ENCODE results near the gene SAPCD1. TPM values are rescaled to one million over a fixed set of nuclear protein-coding genes. Genes with fewer than 3 reads are reported as not detected.
A peak's percentile ranks its signal among the peaks of the same experiment; 100 is the strongest.

Gene SAPCD1
- total RNA-seq, 1 experiment from 2014 or later: 18.2 TPM

DNA sequence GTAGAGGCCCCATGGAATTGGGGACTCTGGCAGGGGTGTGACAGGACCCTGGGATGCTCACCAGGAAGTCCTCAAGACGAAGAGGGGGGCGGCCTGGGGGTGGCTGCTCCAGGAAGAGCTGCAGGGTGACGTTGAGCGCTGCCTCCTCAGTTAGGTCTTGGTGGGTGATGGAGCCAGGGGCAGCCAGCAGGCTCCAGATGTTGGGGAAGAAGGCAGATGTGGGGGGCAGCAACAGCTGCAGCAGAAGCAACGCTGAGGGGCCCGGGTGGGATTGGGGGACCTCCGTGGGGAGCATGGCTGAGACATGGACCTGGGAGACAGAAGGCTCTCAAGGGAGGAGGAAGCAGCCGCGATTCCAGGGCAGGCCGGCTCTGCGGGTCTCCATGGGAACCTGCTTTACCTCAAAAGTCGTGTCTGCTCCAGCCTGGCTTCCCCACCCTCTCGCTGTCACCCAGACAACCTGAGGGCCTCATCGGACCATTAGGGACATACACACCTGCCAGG is 14.1 kb downstream of the SAPCD1 start:
- peak overlapping the region; percentile 79 for H3K27ac ChIP-seq (ENCODE audit: low read depth, low read length)
- peaks cover 1 to 26% of the 10 kb centered on the region in 2 experiments; a peak in 2 of 4 replicates for H3K36me3 ChIP-seq (ENCODE audit: control insufficient read depth in 1 of 2, insufficient read depth in 2 of 2, low read length in 2 of 2)
- H3K4me1 ChIP-seq (ENCODE audit: control insufficient read depth in 1 of 2, insufficient read depth in 2 of 2, low read length in 2 of 2): peaks cover 43 to 59% of the 10 kb centered on the region in 2 experiments
- H3K27me3 ChIP-seq (ENCODE audit: insufficient read depth, low read length): no peaks in the 10 kb centered on the region
- no peak overlapping the region for H2AFZ ChIP-seq (ENCODE audit: low read depth, low read length, poor library complexity, severe bottlenecking)
- H3K4me3 ChIP-seq (replicated peaks in 1 of 2; ENCODE audit: low read depth in 1 of 2, low read length in 2 of 2): peak overlapping the region; percentile 40 to 56
- peak; percentile 34 for ATAC-seq
- POLR2A ChIA-PET: interaction anchor here (1.4 to 2.0 kb wide), 3 partner anchors 10 to 51 kb away, joined by 4 to 16 read pairs (median 4); partner anchors contain the start of genes HSPA1B and VARS1
- DNase-seq (ENCODE audit: low read depth, low spot score): no peak
- no peaks in the 10 kb centered on the region for H3K79me2 ChIP-seq (ENCODE audit: insufficient read depth, low read length)
- peak overlapping the region; percentile 64 for H3K9ac ChIP-seq (ENCODE audit: low read length)
- no peaks in the 10 kb centered on the region for H3K9me3 ChIP-seq (ENCODE audit: control insufficient read depth in 1 of 2, insufficient read depth in 1 of 2, low read depth in 1 of 2, low read length in 2 of 2)
- intact Hi-C loops (cut with micrococcal nuclease): no loop called here
- BruUV-seq (replicated peaks): TSS peak; percentile 54
- RAD21 ChIA-PET (ENCODE audit: low non-redundant PET in 1 of 2, low total read pairs in 2 of 2, uncharacterized antibody in 2 of 2, unreplicated experiment in 2 of 2): no interaction called here
- no peaks in the 10 kb centered on the region for H3K9me2 ChIP-seq (ENCODE audit: insufficient read depth)
- CTCF ChIA-PET: interaction anchor here (1.3 kb wide), 1 partner anchor 19 kb away, joined by 3 read pairs; the partner anchor contains the start of gene VARS1
- peak overlapping the region; percentile 79 for H3K4me2 ChIP-seq (ENCODE audit: low read length)
- no peaks in the 10 kb centered on the region for H4K20me1 ChIP-seq (ENCODE audit: insufficient read depth)
- TF ChIP-seq ZFX (IDR thresholded peaks at IDR 0.05) (no peak), SIN3A (IDR thresholded peaks at IDR 0.05; ENCODE audit: low read depth) (no peak), JUND (IDR thresholded peaks at IDR 0.05) (no peak), ZNF274 (IDR thresholded peaks at IDR 0.05; ENCODE audit: low read depth, low read length) (no peak), EZH2phosphoT487 (IDR thresholded peaks at IDR 0.05; ENCODE audit: borderline replicate concordance) (no peak), EZH2 (IDR thresholded peaks at IDR 0.05) (no peak), FOSL1 (IDR thresholded peaks at IDR 0.05; ENCODE audit: low read depth) (no peak), RAD21 (IDR thresholded peaks at IDR 0.05; ENCODE audit: low read depth) (no peak), EGR1 (IDR thresholded peaks at IDR 0.05; ENCODE audit: low read depth) (no peak), POLR2AphosphoS5 (IDR thresholded peaks at IDR 0.05; ENCODE audit: low read depth, low read length) (no peak), CBX3 (IDR thresholded peaks at IDR 0.05; ENCODE audit: low read depth) (no peak), ELF1 (IDR thresholded peaks at IDR 0.05; ENCODE audit: borderline replicate concordance, low read depth) (no peak), CEBPB (IDR thresholded peaks at IDR 0.05; ENCODE audit: low read depth) (no peak)
- TF ChIP-seq, protein P1, sequence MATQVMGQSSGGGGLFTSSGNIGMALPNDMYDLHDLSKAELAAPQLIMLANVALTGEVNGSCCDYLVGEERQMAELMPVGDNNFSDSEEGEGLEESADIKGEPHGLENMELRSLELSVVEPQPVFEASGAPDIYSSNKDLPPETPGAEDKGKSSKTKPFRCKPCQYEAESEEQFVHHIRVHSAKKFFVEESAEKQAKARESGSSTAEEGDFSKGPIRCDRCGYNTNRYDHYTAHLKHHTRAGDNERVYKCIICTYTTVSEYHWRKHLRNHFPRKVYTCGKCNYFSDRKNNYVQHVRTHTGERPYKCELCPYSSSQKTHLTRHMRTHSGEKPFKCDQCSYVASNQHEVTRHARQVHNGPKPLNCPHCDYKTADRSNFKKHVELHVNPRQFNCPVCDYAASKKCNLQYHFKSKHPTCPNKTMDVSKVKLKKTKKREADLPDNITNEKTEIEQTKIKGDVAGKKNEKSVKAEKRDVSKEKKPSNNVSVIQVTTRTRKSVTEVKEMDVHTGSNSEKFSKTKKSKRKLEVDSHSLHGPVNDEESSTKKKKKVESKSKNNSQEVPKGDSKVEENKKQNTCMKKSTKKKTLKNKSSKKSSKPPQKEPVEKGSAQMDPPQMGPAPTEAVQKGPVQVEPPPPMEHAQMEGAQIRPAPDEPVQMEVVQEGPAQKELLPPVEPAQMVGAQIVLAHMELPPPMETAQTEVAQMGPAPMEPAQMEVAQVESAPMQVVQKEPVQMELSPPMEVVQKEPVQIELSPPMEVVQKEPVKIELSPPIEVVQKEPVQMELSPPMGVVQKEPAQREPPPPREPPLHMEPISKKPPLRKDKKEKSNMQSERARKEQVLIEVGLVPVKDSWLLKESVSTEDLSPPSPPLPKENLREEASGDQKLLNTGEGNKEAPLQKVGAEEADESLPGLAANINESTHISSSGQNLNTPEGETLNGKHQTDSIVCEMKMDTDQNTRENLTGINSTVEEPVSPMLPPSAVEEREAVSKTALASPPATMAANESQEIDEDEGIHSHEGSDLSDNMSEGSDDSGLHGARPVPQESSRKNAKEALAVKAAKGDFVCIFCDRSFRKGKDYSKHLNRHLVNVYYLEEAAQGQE (IDR thresholded peaks at IDR 0.05; ENCODE audit: low read depth): no peak
- TF ChIP-seq, protein P2, sequence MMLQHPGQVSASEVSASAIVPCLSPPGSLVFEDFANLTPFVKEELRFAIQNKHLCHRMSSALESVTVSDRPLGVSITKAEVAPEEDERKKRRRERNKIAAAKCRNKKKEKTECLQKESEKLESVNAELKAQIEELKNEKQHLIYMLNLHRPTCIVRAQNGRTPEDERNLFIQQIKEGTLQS (IDR thresholded peaks at IDR 0.05): no peak
- TF ChIP-seq, protein P3, sequence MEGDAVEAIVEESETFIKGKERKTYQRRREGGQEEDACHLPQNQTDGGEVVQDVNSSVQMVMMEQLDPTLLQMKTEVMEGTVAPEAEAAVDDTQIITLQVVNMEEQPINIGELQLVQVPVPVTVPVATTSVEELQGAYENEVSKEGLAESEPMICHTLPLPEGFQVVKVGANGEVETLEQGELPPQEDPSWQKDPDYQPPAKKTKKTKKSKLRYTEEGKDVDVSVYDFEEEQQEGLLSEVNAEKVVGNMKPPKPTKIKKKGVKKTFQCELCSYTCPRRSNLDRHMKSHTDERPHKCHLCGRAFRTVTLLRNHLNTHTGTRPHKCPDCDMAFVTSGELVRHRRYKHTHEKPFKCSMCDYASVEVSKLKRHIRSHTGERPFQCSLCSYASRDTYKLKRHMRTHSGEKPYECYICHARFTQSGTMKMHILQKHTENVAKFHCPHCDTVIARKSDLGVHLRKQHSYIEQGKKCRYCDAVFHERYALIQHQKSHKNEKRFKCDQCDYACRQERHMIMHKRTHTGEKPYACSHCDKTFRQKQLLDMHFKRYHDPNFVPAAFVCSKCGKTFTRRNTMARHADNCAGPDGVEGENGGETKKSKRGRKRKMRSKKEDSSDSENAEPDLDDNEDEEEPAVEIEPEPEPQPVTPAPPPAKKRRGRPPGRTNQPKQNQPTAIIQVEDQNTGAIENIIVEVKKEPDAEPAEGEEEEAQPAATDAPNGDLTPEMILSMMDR (IDR thresholded peaks at IDR 0.05 in 2 of 3, conservative IDR thresholded peaks at IDR 0.05 in 1 of 3; ENCODE audit: borderline replicate concordance in 1 of 3, insufficient read depth in 1 of 3, low read depth in 2 of 3, low read length in 2 of 3): no peak
- TF ChIP-seq, protein P4, sequence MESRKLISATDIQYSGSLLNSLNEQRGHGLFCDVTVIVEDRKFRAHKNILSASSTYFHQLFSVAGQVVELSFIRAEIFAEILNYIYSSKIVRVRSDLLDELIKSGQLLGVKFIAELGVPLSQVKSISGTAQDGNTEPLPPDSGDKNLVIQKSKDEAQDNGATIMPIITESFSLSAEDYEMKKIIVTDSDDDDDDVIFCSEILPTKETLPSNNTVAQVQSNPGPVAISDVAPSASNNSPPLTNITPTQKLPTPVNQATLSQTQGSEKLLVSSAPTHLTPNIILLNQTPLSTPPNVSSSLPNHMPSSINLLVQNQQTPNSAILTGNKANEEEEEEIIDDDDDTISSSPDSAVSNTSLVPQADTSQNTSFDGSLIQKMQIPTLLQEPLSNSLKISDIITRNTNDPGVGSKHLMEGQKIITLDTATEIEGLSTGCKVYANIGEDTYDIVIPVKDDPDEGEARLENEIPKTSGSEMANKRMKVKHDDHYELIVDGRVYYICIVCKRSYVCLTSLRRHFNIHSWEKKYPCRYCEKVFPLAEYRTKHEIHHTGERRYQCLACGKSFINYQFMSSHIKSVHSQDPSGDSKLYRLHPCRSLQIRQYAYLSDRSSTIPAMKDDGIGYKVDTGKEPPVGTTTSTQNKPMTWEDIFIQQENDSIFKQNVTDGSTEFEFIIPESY (IDR thresholded peaks at IDR 0.05; ENCODE audit: extremely low read depth, insufficient replicate concordance, low read length): no peak
- TF ChIP-seq, protein P5, sequence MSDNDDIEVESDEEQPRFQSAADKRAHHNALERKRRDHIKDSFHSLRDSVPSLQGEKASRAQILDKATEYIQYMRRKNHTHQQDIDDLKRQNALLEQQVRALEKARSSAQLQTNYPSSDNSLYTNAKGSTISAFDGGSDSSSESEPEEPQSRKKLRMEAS (IDR thresholded peaks at IDR 0.05): no peak

Data from HCT116 (cell line).